ACC112 (cell line): ENCODE data around the gene TRIP12.
"Not testable (repeated sequence)": the region's sequence is repeated elsewhere in the genome, so short reads cannot be mapped to it uniquely, and the experiment has no call there.

Source experiments
- H2AFZ ChIP-seq: fragments of 200-600 bp; sonication (generic); one replicate; pipeline ENCODE4 v1.6.0; 2017; ENCODE audit warnings: antibody characterized with exemption, low read length; ENCODE audit not compliant: unreplicated experiment
- H3K27ac ChIP-seq: fragments of 200-600 bp; sonication (generic); 2 replicates; pipeline ENCODE4 v1.5.1; 2014; ENCODE audit warnings: low read depth, mild to moderate bottlenecking, antibody characterized with exemption, low read length, moderate library complexity
- H3K27me3 ChIP-seq: fragments of 200-600 bp; sonication (generic); 2 replicates; pipeline ENCODE4 v1.6.1; 2014; ENCODE audit warnings: mild to moderate bottlenecking, antibody characterized with exemption, low read length, moderate library complexity, mixed read lengths; ENCODE audit not compliant: insufficient read depth
- H3K36me3 ChIP-seq: fragments of 200-600 bp; sonication (generic); 2 replicates; pipeline ENCODE4 v1.6.1; 2016; ENCODE audit warnings: mild to moderate bottlenecking, antibody characterized with exemption, low read length, moderate library complexity, mixed read lengths; ENCODE audit not compliant: insufficient read depth
- H3K4me1 ChIP-seq: fragments of 200-600 bp; sonication (generic); one replicate; pipeline ENCODE4 v1.6.1; 2016; ENCODE audit warnings: low read length, mixed read lengths; ENCODE audit not compliant: insufficient read depth, unreplicated experiment, control insufficient read depth
- H3K4me3 ChIP-seq: fragments of 200-600 bp; sonication (generic); 2 replicates; pipeline ENCODE4 v1.5.1; 2014; ENCODE audit warnings: mild to moderate bottlenecking, low read depth, low read length
- H3K79me2 ChIP-seq: fragments of 200-600 bp; sonication (generic); one replicate; pipeline ENCODE4 v1.6.0; 2016; ENCODE audit warnings: low read length; ENCODE audit not compliant: control insufficient read depth, unreplicated experiment, insufficient read depth

Gene TRIP12

DNA sequence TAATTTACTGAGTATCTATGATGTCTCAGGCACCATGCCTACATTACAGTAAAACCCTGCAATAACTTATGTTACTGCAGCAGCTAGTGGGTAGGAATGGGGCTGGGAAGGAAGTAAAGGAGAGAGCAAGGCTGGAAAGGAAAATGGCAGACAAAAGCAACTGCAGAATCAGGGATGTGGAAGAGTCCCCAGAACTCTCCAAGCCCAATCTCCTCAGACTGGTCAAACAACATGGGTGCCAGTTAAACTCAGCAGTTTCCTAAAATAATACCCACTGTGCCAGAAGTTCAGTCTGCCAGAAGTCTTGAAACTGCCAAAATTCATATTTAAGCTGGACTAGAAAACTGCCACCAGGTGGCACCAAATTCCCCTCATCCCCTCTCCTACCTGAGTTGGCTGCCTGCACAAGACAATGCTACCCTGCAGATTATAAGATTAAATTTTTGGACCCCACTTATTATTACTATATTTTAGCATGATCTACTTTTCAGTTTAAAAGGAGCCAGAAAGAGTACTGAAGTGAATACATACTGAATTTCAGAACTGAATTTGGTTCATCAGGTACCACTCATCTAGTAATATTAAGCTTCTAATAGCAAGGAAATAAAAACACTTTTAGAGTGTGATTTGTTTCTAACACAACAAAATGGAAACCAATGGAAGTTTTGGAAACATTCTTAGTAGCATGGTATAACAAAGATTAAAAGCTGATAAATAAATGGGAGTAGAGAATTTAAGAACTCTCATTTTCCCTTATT lies 120.6 kb downstream of the TRIP12 start:
- Histone ChIP-seq H3K4me1 (no peaks in the 10 kb centered on the region), H2AFZ (no peak overlapping the region), H3K4me3 (no peak overlapping the region), H3K27me3 (no peaks in the 10 kb centered on the region), H3K79me2 (peaks cover 11% of the 10 kb centered on the region), H3K36me3 (peaks cover 43% of the 10 kb centered on the region), H3K27ac (no peak overlapping the region)

DNA sequence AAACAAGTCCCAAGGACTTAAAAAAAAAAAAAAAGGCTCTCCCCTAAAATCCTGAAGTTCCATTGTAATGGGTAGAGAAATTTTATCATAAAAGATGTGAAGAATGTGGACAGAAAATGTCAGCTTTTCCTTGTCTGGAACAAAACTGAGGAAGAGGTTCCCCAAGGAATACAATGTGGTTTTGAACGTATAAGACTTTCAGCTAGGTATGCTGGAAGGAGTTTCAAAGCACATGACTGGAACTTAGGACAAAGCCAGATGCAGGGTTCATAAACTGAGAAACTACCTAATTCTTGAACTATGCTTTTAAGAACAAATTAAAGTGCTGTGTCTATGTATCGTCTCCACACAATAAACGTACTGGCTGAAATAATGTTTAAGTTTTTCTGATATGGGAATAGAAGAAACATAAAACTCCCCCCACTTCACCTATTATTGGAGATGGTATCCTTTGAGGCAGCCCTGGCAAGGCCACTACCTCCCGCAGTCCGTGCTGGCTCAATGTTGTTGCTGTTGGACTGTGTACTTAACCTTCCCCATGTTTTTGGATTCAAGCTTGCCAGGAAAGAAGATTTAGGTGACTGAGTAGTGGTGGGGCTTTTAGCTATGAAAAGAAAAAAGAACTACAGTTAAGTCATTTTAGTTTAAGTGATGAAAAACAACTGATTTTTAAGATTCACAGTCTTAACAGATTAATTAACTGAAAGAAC lies 123.2 kb downstream of the TRIP12 start:
- H3K79me2 ChIP-seq, result peaks cover 11% of the 10 kb centered on the region
- no peak overlapping the region for H2AFZ ChIP-seq
- no peaks in the 10 kb centered on the region for H3K4me1 ChIP-seq
- H3K36me3 ChIP-seq, result peaks cover 45% of the 10 kb centered on the region
- no peaks in the 10 kb centered on the region for H3K27me3 ChIP-seq
- no peak overlapping the region for H3K4me3 ChIP-seq
- no peak overlapping the region for H3K27ac ChIP-seq

DNA sequence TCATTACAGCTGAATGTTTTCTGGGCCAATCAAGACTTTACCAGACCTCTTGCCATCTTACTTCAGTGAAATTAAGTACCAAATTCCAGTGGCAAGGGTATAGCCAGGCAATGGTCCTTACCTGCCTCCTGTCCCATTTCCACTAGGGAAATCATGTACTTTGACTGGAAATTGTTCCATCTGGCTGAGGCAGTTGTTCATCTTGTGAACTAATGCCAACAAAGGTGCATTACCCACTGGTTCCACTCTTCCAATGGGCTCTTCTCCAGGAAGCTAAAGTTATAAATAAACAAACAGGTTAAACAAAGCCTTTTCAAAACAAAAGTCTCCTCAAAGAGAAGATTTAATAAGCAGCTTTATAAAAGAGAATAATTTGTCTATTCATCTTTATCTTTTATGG lies 126.8 kb downstream of the TRIP12 start:
- H3K36me3 ChIP-seq, result peaks cover 62% of the 10 kb centered on the region
- H3K79me2 ChIP-seq, result peaks cover 6% of the 10 kb centered on the region
- H3K4me3 ChIP-seq, result no peak overlapping the region
- no peak overlapping the region for H2AFZ ChIP-seq
- H3K27ac ChIP-seq, result no peak overlapping the region
- no peaks in the 10 kb centered on the region for H3K27me3 ChIP-seq
- H3K4me1 ChIP-seq, result no peaks in the 10 kb centered on the region

DNA sequence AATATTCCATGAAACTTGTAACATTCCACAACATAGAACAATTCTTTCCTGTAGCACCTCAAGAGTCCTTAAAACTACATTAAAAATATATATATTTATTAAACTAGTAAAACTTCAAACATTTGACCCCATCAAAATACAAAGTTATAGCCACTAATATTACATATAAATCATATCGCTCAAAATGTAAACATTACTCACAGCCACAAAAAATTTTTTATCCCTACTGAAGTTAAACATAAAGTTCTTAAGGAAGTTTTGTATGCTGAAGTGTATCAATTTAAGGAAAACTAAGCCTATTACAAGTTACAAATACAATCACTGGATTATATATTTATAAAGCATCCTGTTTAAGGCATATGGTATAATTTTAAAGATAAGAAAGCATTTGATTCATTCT lies 127.2 kb downstream of the TRIP12 start:
- Histone ChIP-seq H3K4me3 (no peak overlapping the region), H3K36me3 (peaks cover 64% of the 10 kb centered on the region), H3K4me1 (no peaks in the 10 kb centered on the region)

DNA sequence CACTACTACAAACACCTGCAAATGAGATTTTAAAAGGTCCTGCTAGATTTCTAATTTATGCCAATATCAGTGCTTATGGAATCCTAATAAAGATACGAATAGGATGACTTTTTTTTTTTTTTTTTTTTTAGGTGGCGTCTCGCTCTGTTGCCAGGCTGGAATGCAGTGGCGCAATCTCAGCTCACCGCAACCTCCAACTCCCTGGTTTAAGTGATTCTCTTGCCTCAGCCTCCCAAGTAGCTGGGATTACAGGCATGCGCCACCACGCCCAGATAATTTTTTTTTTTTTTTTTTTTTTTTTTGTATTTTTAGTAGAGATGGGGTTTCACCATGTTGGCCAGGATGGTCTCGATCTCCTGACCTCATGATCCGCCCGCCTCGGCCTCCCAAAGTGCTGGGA lies 135.5 kb downstream of the TRIP12 start:
- H3K27ac ChIP-seq, H3K4me3 ChIP-seq, H2AFZ ChIP-seq, H3K27me3 ChIP-seq, H3K79me2 ChIP-seq: not testable (repeated sequence)
- Histone ChIP-seq H3K36me3 (peaks cover 50% of the 10 kb centered on the region), H3K4me1 (peaks cover 19% of the 10 kb centered on the region)

More for the DNA sequence above, 127.2 kb downstream of the TRIP12 start:
- H3K79me2 ChIP-seq, result peaks cover 6% of the 10 kb centered on the region
- no peaks in the 10 kb centered on the region for H3K27me3 ChIP-seq
- no peak overlapping the region for H2AFZ ChIP-seq
- H3K27ac ChIP-seq, result no peak overlapping the region

DNA sequence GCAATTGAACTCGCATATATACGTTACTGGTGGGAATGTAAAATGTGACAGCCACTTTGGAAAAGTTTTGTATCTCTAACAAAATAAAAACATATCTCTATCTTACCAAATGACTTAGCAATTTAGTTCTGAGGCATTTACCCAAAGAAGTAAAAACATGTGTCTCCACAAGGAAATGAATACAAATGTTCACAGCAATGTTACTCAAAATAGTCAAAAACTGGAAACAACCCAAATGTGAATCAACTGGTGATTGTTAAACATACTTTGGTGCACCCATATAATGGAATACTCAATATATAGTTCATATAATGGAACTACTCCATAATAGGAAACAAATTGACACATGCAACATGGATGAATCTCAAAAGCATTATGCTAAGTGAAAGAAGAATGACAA lies 137.0 kb downstream of the TRIP12 start:
- Histone ChIP-seq H3K27me3 (no peaks in the 10 kb centered on the region), H3K4me1 (peaks cover 29% of the 10 kb centered on the region), H3K79me2 (peaks cover 16% of the 10 kb centered on the region), H3K4me3 (no peak overlapping the region), H3K36me3 (peaks cover 38% of the 10 kb centered on the region), H2AFZ (no peak overlapping the region), H3K27ac (peak overlapping the region; percentile 28; the same call in 1 of the 2 replicates)

DNA sequence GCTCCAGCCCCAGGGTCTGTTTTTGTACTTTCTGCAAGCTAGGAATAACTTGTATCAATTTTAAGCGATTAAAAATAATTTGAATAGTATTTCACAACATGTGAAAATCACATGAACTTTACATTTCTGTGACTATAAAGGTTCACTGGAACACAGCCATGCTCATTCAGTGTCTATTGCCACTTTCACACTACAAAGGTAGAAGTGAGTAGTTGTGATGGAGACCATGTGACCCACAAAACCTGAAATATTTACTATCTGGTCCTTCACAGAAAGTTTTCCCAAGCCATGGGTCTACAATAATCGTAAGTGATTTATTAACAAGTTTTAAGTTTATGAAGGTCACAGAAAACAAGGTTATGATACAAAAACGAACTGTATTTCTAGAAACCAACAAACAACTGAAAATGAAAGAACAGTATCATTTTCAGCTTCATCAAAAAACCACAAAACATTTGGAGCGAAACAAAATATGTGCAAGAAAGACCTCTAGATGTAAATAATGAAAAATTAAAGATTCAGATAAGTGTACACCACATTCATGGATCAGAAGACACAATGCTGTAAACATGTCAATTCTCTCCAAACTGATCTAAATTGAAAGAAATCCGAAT lies 138.6 kb downstream of the TRIP12 start:
- Histone ChIP-seq H3K4me1 (peaks cover 29% of the 10 kb centered on the region), H3K27me3 (no peaks in the 10 kb centered on the region), H2AFZ (no peak overlapping the region), H3K36me3 (peaks cover 44% of the 10 kb centered on the region), H3K4me3 (no peak overlapping the region), H3K27ac (no peak overlapping the region), H3K79me2 (peaks cover 21% of the 10 kb centered on the region)

DNA sequence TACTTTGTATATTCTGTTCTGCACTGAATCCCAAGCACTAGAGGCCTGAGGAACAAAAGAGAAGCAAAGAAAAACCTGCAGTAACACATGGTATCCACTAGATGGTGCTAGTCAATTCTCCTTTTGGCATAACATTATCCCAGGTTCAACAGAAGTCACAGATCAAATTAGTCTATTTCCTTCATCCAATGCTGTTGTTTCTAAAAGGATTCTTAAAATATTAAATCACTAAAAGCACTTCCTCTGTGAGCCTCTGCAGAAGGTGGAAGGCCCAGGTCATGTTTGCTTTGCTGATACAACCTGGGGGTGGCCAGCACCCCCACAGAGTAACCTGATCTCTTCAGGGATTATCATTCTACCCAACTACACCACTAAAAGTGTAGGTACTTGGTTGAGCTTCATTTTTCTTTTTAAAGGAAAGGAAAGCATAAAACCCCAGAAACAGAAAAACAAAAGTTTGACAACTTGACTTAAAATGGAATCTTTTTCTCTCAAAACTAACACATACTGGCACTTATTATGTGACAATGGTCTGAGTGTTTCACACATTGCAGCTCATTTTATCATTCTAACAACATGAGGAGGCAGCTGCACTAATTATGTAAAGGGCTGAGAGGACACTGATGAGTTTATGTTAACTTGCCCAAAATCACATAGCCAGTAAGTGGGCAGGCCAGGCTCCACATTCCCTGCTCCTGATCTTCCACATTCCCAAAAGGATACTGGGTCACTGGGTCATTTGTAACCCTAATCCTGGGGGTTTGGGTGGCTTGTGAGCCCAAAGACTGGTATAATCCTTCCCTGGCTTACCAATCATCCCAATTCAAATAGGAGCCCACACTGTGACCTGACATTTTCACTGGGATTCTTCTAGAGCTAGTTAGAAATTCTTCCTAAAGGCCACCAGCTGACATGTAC lies 140.7 kb downstream of the TRIP12 start:
- Histone ChIP-seq H2AFZ (no peak overlapping the region), H3K36me3 (peaks cover 44% of the 10 kb centered on the region), H3K27ac (peak overlapping the region; percentile 28), H3K4me1 (peaks cover 29% of the 10 kb centered on the region), H3K79me2 (peaks cover 21% of the 10 kb centered on the region), H3K27me3 (no peaks in the 10 kb centered on the region), H3K4me3 (no peak overlapping the region)

DNA sequence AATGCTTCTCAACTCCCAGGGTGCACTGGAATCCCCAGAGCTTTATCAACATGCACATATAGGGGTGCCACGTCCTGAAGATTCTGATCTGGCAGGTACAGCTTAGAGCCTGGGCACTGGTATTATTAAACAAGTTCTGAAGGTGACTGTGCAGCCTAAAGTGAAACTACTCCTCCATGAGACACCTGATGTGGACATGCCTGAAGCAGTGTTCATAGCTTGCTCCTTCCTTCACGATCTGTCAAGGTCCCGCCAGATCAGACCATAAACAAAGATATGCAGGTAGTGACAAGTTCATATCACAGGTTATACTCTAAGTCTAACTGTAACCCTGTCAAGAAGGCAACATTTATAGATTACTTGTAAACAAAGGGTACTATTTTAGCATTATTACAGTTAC lies 142.2 kb downstream of the TRIP12 start:
- peaks cover 20% of the 10 kb centered on the region for H3K4me1 ChIP-seq
- no peak overlapping the region for H3K27ac ChIP-seq
- H3K79me2 ChIP-seq, result peaks cover 17% of the 10 kb centered on the region
- no peaks in the 10 kb centered on the region for H3K27me3 ChIP-seq
- peaks cover 32% of the 10 kb centered on the region for H3K36me3 ChIP-seq
- no peak overlapping the region for H2AFZ ChIP-seq
- H3K4me3 ChIP-seq, result no peak overlapping the region

DNA sequence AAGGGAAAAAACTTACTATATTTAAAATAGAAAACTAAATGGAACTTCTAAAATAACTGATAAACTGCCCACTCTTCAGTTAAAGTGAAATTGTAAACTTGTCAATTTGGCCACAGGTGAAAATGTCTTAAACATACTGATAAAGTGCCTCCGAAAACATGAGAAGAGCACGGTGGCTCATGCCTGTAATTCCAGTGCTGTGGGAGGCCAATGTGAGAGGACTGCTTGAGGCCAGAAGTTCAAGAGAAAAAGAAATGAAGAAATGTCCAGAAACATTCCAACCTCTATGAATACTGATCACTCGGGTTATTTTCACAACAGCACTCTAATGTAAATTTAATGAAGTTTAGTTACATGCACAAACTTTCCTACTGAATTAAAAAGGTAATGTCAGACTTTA lies 144.1 kb downstream of the TRIP12 start:
- Histone ChIP-seq H3K36me3 (peaks cover 39% of the 10 kb centered on the region), H3K27ac (no peak overlapping the region), H2AFZ (no peak overlapping the region), H3K27me3 (no peaks in the 10 kb centered on the region), H3K4me1 (peaks cover 17% of the 10 kb centered on the region), H3K4me3 (no peak overlapping the region), H3K79me2 (peaks cover 18% of the 10 kb centered on the region)
